Esophagus squamous epithelium (tissue), 5 donors: ENCODE measurements around the gene ZNF480. TPM values are rescaled to one million over a fixed set of nuclear protein-coding genes. Genes with fewer than 3 reads are reported as not detected.
"Not testable (repeated sequence)": the region's sequence is repeated elsewhere in the genome, so short reads cannot be mapped to it uniquely, and the experiment has no call there.

Source experiments
- DNase-seq: peaks from one replicate; lab custom pipeline; 2025; lab: John Stamatoyannopoulos, UW
- H3K27ac ChIP-seq, 4 donors: fragments of 200-600 bp; sonication (generic); one replicate each; pipeline ENCODE4 v1.5.1; 2016 to 2019; ENCODE audit warnings: mild to moderate bottlenecking in 1 of 4
- H3K27me3 ChIP-seq, 4 donors: fragments of 200-600 bp; sonication (generic); 1 replicate in 3 of 4; 2 replicates in 1 of 4; pipeline versions ENCODE4 v1.5.1 to v1.6.0; 2017 to 2021; ENCODE audit warnings: antibody characterized with exemption in 1 of 4
- H3K36me3 ChIP-seq, 3 donors: fragments of 200-600 bp; sonication (generic); one replicate each; pipeline ENCODE4 v1.5.1; 2016 to 2019
- H3K4me1 ChIP-seq, 3 donors: fragments of 200-600 bp; sonication (generic); one replicate each; pipeline ENCODE4 v1.5.1; 2017 to 2019
- H3K4me3 ChIP-seq, 4 donors: fragments of 200-600 bp; sonication (generic); 1 replicate in 3 of 4; 2 replicates in 1 of 4; pipeline ENCODE4 v1.5.1; 2016 to 2019; ENCODE audit warnings: mild to moderate bottlenecking in 2 of 4, moderate library complexity in 1 of 4
- H3K9me3 ChIP-seq, 3 donors: fragments of 200-600 bp; sonication (generic); one replicate each; pipeline ENCODE4 v1.5.1; 2016 to 2019
- CTCF ChIP-seq, 6 experiments: fragments of 450-650 bp in 4 of 6; fragments of 200-600 bp in 2 of 6; sonication (generic) in 2 of 6; IDR thresholded peaks; one replicate each; pipeline ENCODE4 v1.5.1; 2016 to 2019; ENCODE audit warnings: antibody characterized with exemption in 6 of 6, mild to moderate bottlenecking in 4 of 6, moderate library complexity in 4 of 6
- POLR2A ChIP-seq, 4 donors: fragments of 450-650 bp; IDR thresholded peaks; one replicate each; pipeline ENCODE4 v1.6.1; 2017; ENCODE audit warnings: antibody characterized with exemption in 4 of 4, mild to moderate bottlenecking in 4 of 4, moderate library complexity in 3 of 4
- WGBS, 2 donors: methylation state at CpG; one replicate each; pipeline ENCODE4 v1.1.5; 2018; 5-methylcytosine and 5-hydroxymethylcytosine counted together
- intact Hi-C: fragments of 100-400 bp; cut with DNase I; formaldehyde crosslinking; loops from one replicate; pipeline ENCODE4 v1.15.0; 2022
- total RNA-seq, 4 donors: library from RNA; depleted of rRNA; stranded (reverse); fragments of >200 nt; gene quantifications; one replicate each; pipeline ENCODE4 v1.1.0, GENCODE V29; 2016
- donor health status: DM: yes; HTN: yes; CAD: no.

ZNF480 gene
- total RNA-seq, 4 donors from 2014 or later: 4.8 to 9.2 (median 6.8) TPM

GRCh38 chr19:52286256-52286655 lies 10.7 kb upstream of the ZNF480 start:
- no peak for DNase-seq
- peaks cover 0 to 90% (median 34%) of the 10 kb centered on the region in 3 donors for H3K9me3 ChIP-seq
- H3K36me3 ChIP-seq: peaks cover 27 to 100% (median 51%) of the 10 kb centered on the region in 3 donors
- no peak for TF ChIP-seq POLR2A (IDR thresholded peaks at IDR 0.05)
- no peak for TF ChIP-seq CTCF (IDR thresholded peaks at IDR 0.05)
- intact Hi-C loops: no loop called here
- no peak overlapping the region for H3K27ac ChIP-seq
- 94 to 98% methylated on average over 6 of the region's 6 CpGs for WGBS, 2 donors
- no peaks in the 10 kb centered on the region for H3K4me1 ChIP-seq
- no peak overlapping the region for H3K4me3 ChIP-seq
- H3K27me3 ChIP-seq: no peaks in the 10 kb centered on the region

- no peak for DNase-seq
- H3K4me3 ChIP-seq: no peak overlapping the region
- H3K27ac ChIP-seq: no peak overlapping the region
- peaks cover 0 to 66% (median 31%) of the 10 kb centered on the region in 3 donors for H3K9me3 ChIP-seq
- TF ChIP-seq POLR2A (IDR thresholded peaks at IDR 0.05): no peak
- no peak for TF ChIP-seq CTCF (IDR thresholded peaks at IDR 0.05)
- H3K4me1 ChIP-seq: peaks cover 0 to 10% (median 5%) of the 10 kb centered on the region in 3 donors
- H3K36me3 ChIP-seq: peaks cover 7 to 61% (median 25%) of the 10 kb centered on the region in 3 donors
- WGBS, 2 donors: 93 to 96% methylated on average over 3 of the region's 3 CpGs
- intact Hi-C loops: no loop called here
- no peaks in the 10 kb centered on the region for H3K27me3 ChIP-seq
Measured at GRCh38 chr19:52291781-52292180, 5.2 kb upstream of the ZNF480 start.

GRCh38 chr19:52292946-52293345 lies 4.0 kb upstream of the ZNF480 start:
- H3K27ac ChIP-seq, DNase-seq, H3K4me3 ChIP-seq, intact Hi-C loops, H3K27me3 ChIP-seq: not testable (repeated sequence)
- H3K9me3 ChIP-seq: peaks cover 0 to 56% (median 31%) of the 10 kb centered on the region in 3 donors
- peaks cover 7 to 50% (median 24%) of the 10 kb centered on the region in 3 donors for H3K36me3 ChIP-seq
- 88 to 92% methylated on average over 5 to 6 of the region's 6 CpGs for WGBS, 2 donors
- peaks cover 5 to 15% (median 8%) of the 10 kb centered on the region in 3 donors for H3K4me1 ChIP-seq

- WGBS, 2 donors: 12 to 17% methylated on average over 8 of the region's 8 CpGs
- TF ChIP-seq CTCF (IDR thresholded peaks at IDR 0.05) (no peak), POLR2A (IDR thresholded peaks at IDR 0.05) (no peak)
- DNase-seq: no peak
- Histone ChIP-seq H3K4me3 (peak overlapping the region; percentile 77 to 94 (median 82)), H3K36me3 (peaks cover 0 to 41% (median 11%) of the 10 kb centered on the region in 3 donors), H3K4me1 (peaks cover 7 to 22% (median 13%) of the 10 kb centered on the region in 3 donors), H3K27me3 (no peaks in the 10 kb centered on the region), H3K9me3 (peaks cover 0 to 43% (median 6%) of the 10 kb centered on the region in 3 donors), H3K27ac (peak overlapping the region; percentile 86 to 95 (median 92))
- intact Hi-C loops: no loop called here
Measured at GRCh38 chr19:52296400-52296772, 583 bp upstream of the ZNF480 start.

- no peak for TF ChIP-seq POLR2A (IDR thresholded peaks at IDR 0.05)
- peaks cover 0 to 45% (median 13%) of the 10 kb centered on the region in 3 donors for H3K9me3 ChIP-seq
- peak overlapping the region; percentile 86 to 95 (median 92) for H3K27ac ChIP-seq
- no peaks in the 10 kb centered on the region for H3K27me3 ChIP-seq
- peaks cover 0 to 41% (median 11%) of the 10 kb centered on the region in 3 donors for H3K36me3 ChIP-seq
- peaks cover 7 to 22% (median 13%) of the 10 kb centered on the region in 3 donors for H3K4me1 ChIP-seq
- WGBS, 2 donors: 21 to 30% methylated on average over 10 to 15 of the region's 18 CpGs
- peak overlapping the region; percentile 77 to 94 (median 82) for H3K4me3 ChIP-seq
- intact Hi-C loops: no loop called here
- no peak for DNase-seq
Measured at GRCh38 chr19:52297601-52298364, 814 bp downstream of the ZNF480 start.

- 94 to 95% methylated on average over 6 to 9 of the region's 10 CpGs for WGBS, 2 donors
- Histone ChIP-seq H3K4me3 (peak overlapping the region in 1 of 4 donors; percentile 2), H3K9me3 (peaks cover 13 to 99% (median 78%) of the 10 kb centered on the region in 3 donors), H3K27ac (no peak overlapping the region), H3K36me3 (peaks cover 0 to 99% (median 5%) of the 10 kb centered on the region in 3 donors), H3K4me1 (no peaks in the 10 kb centered on the region), H3K27me3 (no peaks in the 10 kb centered on the region)
- TF ChIP-seq POLR2A (IDR thresholded peaks at IDR 0.05) (no peak), CTCF (IDR thresholded peaks at IDR 0.05) (no peak)
- DNase-seq: no peak
- intact Hi-C loops: no loop called here
Measured at GRCh38 chr19:52307275-52307674, 10.3 kb downstream of the ZNF480 start.
